ENCODE results near the gene KRT78. TPM values are rescaled to one million over a fixed set of nuclear protein-coding genes. Genes with fewer than 3 reads are reported as not detected.

The KRT78 gene
- total RNA-seq, 2 donors from 2014 or later = not detected

DNA sequence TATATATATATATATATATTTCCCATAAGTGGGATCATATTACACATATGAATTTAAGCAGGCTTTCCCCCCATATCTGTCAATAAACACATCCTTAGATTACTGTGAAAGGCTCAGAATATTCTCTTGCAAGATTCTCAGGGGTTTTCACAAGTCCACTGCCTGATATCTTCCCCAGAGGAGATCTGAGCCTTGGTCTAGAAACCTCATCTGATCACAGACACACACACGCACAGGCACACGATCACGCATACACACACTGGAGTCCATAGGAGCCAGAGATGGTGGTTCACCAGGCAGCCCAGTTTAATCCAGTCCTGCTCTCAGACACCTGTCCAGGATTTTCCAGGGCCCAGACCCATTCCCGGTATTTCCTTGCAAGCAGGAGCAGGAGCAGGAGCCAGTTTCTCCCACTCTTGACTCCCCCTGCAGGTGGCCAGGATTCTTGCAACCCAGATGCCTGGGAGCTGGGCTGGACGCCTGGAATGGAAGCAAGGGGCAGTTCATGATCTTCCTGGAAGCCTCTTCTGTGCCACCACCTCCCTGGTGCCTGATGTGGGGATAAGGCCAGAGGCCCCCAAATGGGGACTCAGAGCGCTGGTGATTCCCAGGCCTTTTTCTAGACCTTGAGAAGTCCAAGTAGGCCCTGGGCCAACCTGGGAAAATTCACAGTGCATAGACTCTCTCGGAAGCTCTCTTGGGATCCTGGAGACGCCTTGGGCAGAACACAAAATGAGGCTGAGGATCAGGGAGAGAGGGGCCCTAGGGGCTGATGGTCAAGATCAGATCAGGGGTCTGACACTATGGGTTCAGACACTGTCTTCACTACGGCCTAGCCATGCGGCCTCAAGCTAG is 16.5 kb upstream of the KRT78 start:
- H3K9ac ChIP-seq (ENCODE audit: low read depth in 2 of 2, low read length in 2 of 2) = peak overlapping the region in 1 of 2 donors; percentile 36
- no peak overlapping the region for H3K27ac ChIP-seq
- no peaks in the 10 kb centered on the region for H3K27me3 ChIP-seq
- TF ChIP-seq, protein P1, sequence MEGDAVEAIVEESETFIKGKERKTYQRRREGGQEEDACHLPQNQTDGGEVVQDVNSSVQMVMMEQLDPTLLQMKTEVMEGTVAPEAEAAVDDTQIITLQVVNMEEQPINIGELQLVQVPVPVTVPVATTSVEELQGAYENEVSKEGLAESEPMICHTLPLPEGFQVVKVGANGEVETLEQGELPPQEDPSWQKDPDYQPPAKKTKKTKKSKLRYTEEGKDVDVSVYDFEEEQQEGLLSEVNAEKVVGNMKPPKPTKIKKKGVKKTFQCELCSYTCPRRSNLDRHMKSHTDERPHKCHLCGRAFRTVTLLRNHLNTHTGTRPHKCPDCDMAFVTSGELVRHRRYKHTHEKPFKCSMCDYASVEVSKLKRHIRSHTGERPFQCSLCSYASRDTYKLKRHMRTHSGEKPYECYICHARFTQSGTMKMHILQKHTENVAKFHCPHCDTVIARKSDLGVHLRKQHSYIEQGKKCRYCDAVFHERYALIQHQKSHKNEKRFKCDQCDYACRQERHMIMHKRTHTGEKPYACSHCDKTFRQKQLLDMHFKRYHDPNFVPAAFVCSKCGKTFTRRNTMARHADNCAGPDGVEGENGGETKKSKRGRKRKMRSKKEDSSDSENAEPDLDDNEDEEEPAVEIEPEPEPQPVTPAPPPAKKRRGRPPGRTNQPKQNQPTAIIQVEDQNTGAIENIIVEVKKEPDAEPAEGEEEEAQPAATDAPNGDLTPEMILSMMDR (IDR thresholded peaks at IDR 0.05) = peak; percentile 69
- DNase-seq = peak; percentile 79
- no peak overlapping the region for H3K4me3 ChIP-seq
- H3K4me1 ChIP-seq = no peaks in the 10 kb centered on the region
- no peaks in the 10 kb centered on the region for H3K36me3 ChIP-seq
- no peaks in the 10 kb centered on the region for H3K9me3 ChIP-seq
- intact Hi-C loops (cut with DNase I) = loop anchor here (5.0 to 10.0 kb wide), 2 partner anchors 191 to 283 kb away; no protein-coding TSS in a partner anchor

DNA sequence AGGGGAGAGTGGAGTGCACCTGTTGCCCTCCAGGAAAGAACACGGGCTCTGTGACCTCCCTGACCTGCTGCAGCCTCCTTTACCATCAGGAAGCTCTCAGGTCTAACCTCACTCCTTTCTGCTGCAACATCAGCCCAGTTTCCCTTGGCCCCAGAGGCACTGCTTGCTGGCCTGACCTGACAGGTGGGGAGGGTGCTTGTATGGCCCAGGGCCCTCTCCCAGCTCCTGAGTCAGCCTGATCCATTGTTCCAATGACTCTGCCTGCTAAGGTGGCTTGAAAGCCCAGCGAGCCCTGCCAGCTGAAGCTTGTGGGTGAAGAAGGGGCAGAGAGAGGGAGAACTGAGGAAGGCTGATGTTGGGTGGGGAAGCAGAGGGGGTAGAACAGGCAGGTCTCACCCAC is 13.2 kb upstream of the KRT78 start:
- no peak overlapping the region for H3K9ac ChIP-seq (ENCODE audit: low read depth in 2 of 2, low read length in 2 of 2)
- H3K27ac ChIP-seq = no peak overlapping the region
- H3K4me3 ChIP-seq = no peak overlapping the region
- no peaks in the 10 kb centered on the region for H3K36me3 ChIP-seq
- no peaks in the 10 kb centered on the region for H3K4me1 ChIP-seq
- H3K9me3 ChIP-seq = no peaks in the 10 kb centered on the region
- H3K27me3 ChIP-seq = no peaks in the 10 kb centered on the region
- DNase-seq = no peak
- intact Hi-C loops (cut with DNase I) = loop anchor here (10.0 kb wide), 1 partner anchor 187 kb away; no protein-coding TSS in a partner anchor
- TF ChIP-seq, protein P1 (IDR thresholded peaks at IDR 0.05) = no peak

DNA sequence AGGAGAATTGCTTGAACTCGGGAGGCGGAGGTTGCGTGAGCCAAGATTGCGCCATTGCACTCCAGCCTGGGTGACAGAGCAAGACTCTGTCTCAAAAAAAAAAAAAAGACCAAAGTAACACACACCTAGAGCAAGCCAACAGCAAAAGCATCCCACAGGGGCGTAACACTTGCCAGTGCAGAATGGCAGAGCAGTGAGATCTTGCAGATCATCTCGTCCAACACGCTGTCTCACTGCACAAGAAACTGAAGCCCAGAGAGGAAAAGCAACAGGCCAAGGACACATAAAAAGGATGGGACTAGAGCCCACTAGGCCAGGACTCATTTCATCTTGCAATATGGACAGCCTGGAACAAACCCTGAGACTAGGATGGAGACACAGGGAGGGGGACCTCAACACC is 12.7 kb upstream of the KRT78 start:
- Histone ChIP-seq H3K4me1 (no peaks in the 10 kb centered on the region), H3K9ac (ENCODE audit: low read depth in 2 of 2, low read length in 2 of 2) (no peak overlapping the region), H3K9me3 (no peaks in the 10 kb centered on the region), H3K27ac (no peak overlapping the region), H3K4me3 (no peak overlapping the region), H3K36me3 (no peaks in the 10 kb centered on the region), H3K27me3 (no peaks in the 10 kb centered on the region)
- intact Hi-C loops (cut with DNase I) = loop anchor here (10.0 kb wide), 1 partner anchor 187 kb away; no protein-coding TSS in a partner anchor
- no peak for DNase-seq
- TF ChIP-seq, protein P1 (IDR thresholded peaks at IDR 0.05) = no peak

DNA sequence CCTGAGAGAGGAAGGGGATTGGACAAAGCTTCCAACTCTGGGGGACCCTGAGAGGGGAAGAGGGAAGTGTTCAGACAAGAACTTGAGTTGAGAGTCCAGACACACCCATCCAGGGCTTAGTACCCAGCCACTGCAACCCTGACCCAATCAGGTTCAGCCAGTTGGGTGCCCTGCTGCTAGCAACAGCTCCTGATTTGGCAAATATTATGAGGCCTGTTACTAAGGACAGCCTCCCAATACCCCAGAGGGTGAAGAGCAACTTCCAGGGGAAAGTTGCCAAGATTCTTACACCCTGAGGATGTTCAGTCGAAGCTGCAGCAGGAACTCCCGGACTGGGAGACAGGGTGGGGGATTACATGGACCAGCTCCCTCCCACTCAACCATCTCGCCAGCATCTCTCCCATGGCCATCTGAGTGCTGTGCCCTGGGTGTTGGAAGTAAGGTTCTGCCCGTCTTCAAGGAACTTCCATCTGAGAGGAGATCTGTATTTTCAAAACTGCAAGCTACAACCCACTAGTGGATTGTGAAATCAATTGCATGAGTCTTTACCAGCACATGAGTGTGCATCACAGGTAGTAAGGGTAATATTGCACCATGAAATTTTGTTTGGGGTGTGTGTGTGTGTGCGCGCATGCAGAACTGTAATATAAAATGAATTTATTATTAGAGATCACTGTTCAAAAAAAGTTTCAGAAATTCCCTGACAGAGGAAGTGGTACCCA is 11.5 kb upstream of the KRT78 start:
- Histone ChIP-seq H3K4me1 (no peaks in the 10 kb centered on the region), H3K4me3 (no peak overlapping the region), H3K27me3 (no peaks in the 10 kb centered on the region), H3K27ac (no peak overlapping the region), H3K36me3 (no peaks in the 10 kb centered on the region), H3K9ac (ENCODE audit: low read depth in 2 of 2, low read length in 2 of 2) (no peak overlapping the region), H3K9me3 (no peaks in the 10 kb centered on the region)
- intact Hi-C loops (cut with DNase I) = loop anchor here (10.0 kb wide), 1 partner anchor 185 kb away; no protein-coding TSS in a partner anchor
- TF ChIP-seq, protein P1 (IDR thresholded peaks at IDR 0.05) = no peak
- no peak for DNase-seq

DNA sequence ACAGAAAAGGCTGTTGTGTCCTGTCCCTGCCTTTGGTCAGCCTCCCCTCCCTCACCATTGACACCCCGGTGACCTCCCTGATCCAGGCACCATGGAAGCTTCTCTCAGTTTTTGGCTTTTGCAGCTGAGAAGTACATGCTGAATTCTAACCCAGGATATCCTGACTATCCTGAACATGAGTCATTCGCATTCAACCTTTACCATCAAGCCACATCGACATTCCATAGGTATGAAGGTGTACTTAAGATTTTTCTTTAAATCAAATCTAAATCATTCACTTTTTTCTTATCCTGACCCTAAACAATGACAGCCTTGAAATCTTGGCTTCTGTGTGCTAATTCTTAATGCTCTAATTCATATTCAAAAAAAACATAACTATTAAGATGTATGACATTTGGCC is 8.7 kb upstream of the KRT78 start:
- Histone ChIP-seq H3K27me3 (no peaks in the 10 kb centered on the region), H3K27ac (no peak overlapping the region), H3K36me3 (no peaks in the 10 kb centered on the region), H3K4me1 (no peaks in the 10 kb centered on the region), H3K4me3 (no peak overlapping the region), H3K9ac (ENCODE audit: low read depth in 2 of 2, low read length in 2 of 2) (no peak overlapping the region), H3K9me3 (no peaks in the 10 kb centered on the region)
- DNase-seq = no peak
- intact Hi-C loops (cut with DNase I) = no loop called here
- TF ChIP-seq, protein P1 (IDR thresholded peaks at IDR 0.05) = no peak

Measured in colonic mucosa (tissue), 4 donors.